GM18867 (cell line): ENCODE measurements around the gene IL21R.
A peak's percentile ranks its signal among the peaks of the same experiment; 100 is the strongest.
"Not testable (repeated sequence)": the region's sequence is repeated elsewhere in the genome, so short reads cannot be mapped to it uniquely, and the experiment has no call there.

Experiments used
- ATAC-seq: cut with Tn5 transposase; IDR thresholded peaks from one replicate; pipeline ENCODE4 v1.9.1; 2021; ENCODE audit warnings: mild to moderate bottlenecking, moderate library complexity; ENCODE audit not compliant: unreplicated experiment

IL21R gene

GRCh38 chr16:27441276-27441675 lies 39.3 kb downstream of the IL21R start:
- ATAC-seq: no peak

DNA sequence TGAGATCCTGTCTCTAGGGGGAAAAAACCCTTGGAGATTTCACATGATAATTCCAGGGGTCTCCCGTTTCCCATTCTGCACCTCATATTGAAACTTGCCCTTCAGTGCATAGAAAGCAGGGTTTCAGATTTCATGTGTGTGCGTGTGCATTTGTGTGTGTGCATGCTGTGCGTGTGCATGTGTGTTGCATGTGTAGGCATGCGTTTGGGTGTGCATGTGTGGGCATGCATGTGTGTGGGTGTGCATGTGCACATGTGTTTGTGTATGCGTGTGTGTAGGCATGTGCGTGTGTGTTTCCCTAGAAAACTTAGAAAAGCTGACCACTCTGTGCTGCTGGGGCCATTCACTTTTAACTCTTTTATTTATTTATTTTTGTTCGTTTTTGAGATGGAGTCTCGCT lies 40.0 kb downstream of the IL21R start:
- no peak for ATAC-seq

- no peak for ATAC-seq
Measured at GRCh38 chr16:27444015-27444414, 42.0 kb downstream of the IL21R start.

- no peak for ATAC-seq
Measured at GRCh38 chr16:27444470-27444869, 42.5 kb downstream of the IL21R start.

- no peak for ATAC-seq
Measured at GRCh38 chr16:27445502-27446175, 43.7 kb downstream of the IL21R start.

DNA sequence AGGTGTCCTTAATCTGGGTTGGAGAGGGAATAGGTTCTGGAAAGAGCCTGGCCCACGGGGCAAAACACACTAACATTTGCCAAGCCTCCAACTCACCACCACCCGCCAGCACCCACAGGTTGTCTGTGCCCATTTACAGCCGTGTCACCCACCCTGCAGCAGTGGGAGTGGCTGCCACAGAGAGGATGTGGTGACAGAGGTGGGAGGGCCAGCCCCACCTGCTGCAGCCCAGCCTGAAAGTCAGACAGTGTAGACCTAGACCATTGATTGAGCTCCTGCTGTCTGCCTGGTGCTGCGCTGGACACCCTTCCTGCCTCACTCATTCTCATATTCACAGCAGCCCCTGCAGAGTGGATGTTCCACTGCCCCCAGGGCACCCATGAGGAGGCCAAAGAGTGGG lies 44.7 kb downstream of the IL21R start:
- ATAC-seq: no peak

DNA sequence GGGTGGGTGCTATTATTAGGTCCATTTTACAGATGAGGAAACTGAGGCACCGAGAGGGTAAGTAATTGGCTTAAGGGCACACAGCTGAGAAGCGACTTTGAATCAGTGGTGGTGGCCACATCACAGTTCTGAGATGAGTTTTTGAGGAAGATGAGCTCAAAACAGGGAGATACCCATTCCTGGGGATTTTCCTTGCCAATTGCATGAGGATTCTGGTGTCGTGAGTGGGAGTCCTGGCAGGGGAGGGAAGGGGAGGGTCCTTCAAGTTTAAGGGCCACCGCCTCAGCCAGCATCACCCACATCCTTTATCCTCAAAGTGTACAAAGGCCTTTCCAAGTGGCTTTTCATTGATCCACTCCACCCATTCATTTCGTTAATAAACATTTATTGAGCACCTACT lies 45.3 kb downstream of the IL21R start:
- no peak for ATAC-seq

DNA sequence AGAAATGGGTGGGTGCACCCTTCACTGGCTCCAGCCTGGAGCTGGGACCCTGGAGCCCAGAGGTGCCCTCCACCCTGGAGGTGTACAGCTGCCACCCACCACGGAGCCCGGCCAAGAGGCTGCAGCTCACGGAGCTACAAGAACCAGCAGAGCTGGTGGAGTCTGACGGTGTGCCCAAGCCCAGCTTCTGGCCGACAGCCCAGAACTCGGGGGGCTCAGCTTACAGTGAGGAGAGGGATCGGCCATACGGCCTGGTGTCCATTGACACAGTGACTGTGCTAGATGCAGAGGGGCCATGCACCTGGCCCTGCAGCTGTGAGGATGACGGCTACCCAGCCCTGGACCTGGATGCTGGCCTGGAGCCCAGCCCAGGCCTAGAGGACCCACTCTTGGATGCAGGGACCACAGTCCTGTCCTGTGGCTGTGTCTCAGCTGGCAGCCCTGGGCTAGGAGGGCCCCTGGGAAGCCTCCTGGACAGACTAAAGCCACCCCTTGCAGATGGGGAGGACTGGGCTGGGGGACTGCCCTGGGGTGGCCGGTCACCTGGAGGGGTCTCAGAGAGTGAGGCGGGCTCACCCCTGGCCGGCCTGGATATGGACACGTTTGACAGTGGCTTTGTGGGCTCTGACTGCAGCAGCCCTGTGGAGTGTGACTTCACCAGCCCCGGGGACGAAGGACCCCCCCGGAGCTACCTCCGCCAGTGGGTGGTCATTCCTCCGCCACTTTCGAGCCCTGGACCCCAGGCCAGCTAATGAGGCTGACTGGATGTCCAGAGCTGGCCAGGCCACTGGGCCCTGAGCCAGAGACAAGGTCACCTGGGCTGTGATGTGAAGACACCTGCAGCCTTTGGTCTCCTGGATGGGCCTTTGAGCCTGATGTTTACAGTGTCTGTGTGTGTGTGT lies 46.8 kb downstream of the IL21R start:
- ATAC-seq: no peak

DNA sequence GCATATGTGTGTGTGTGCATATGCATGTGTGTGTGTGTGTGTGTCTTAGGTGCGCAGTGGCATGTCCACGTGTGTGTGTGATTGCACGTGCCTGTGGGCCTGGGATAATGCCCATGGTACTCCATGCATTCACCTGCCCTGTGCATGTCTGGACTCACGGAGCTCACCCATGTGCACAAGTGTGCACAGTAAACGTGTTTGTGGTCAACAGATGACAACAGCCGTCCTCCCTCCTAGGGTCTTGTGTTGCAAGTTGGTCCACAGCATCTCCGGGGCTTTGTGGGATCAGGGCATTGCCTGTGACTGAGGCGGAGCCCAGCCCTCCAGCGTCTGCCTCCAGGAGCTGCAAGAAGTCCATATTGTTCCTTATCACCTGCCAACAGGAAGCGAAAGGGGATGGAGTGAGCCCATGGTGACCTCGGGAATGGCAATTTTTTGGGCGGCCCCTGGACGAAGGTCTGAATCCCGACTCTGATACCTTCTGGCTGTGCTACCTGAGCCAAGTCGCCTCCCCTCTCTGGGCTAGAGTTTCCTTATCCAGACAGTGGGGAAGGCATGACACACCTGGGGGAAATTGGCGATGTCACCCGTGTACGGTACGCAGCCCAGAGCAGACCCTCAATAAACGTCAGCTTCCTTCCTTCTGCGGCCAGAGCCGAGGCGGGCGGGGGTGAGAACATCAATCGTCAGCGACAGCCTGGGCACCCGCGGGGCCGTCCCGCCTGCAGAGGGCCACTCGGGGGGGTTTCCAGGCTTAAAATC lies 47.6 kb downstream of the IL21R start:
- ATAC-seq: peak; percentile 37

DNA sequence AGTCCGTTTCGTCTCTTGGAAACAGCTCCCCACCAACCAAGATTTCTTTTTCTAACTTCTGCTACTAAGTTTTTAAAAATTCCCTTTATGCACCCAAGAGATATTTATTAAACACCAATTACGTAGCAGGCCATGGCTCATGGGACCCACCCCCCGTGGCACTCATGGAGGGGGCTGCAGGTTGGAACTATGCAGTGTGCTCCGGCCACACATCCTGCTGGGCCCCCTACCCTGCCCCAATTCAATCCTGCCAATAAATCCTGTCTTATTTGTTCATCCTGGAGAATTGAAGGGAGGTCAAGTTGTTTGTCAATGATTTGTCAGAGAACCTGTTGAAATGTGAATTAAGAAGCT lies 48.2 kb downstream of the IL21R start:
- no peak for ATAC-seq

DNA sequence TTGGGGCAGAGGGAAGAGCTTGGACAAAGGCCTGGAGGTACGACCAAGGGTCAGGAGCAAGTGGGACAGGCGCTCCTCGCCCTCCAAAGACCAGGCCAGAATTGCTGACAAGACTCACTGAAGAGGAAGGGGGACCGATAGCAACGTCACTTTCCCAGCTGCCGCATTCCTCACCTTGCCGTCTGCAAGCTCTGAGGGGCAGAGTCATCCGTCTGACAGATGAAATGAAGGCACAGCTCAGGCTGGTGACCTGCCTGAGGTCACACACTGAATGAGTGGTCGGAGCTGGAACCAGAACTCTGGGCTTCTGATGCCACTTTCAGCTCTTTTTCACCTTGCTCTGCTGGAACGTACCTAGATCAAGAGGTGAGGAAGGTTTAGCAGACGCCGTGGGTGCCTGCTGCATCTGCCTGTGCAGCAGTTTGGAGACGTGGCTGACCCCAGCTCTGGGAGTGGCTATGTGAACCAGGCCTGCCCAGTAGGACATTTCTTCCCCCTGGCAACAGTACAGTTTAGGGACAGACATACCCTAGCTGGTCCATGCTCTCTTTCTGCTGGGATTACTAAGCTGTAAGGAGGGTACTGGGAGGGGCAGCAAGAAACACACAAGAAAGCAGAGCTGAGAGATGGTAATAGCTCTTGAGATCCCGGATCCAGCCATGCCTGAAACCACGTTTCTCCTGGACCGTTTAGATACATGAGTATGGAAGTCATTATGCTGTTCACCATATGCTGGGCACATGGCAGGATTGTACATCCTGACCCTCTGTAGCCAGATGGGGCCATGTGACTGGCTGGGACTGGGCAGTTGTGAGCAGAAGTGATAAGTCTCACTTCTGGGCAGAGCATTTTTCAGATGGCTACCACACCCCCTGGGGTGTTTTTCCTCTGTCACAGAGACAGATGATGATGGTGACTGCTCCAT lies 50.9 kb downstream of the IL21R start:
- ATAC-seq: no peak

DNA sequence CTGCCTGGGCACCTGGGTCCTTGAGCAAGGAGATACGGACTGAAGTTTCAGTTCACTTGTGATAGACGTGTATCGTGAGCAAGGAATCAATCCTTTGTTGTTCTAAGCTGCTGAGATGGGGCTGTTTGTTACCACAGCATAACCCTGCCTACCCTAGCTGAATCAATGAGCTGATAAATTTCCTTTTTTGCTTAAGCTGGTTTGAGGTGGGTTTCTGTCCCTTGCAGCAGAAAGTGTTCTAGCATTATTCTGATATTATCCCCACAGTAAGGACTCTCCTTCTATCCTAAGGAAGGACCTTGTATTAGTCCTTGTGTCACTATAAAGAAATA lies 51.5 kb downstream of the IL21R start:
- no peak for ATAC-seq

- no peak for ATAC-seq
Measured at GRCh38 chr16:27455700-27456099, 53.7 kb downstream of the IL21R start.

DNA sequence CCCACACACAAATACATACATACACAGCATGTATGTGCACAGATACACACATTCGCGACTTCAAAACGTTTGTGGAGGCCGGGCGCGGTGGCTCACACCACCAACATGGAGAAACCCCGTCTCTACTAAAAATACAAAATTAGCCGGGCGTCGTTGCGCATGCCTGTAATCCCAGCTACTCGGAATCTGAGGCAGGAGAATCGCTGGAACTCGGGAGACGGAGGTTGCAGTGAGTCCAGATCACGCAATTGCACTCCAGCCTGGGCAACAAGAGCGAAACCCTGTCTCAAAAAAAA lies 55.6 kb downstream of the IL21R start:
- ATAC-seq: not testable (repeated sequence)

DNA sequence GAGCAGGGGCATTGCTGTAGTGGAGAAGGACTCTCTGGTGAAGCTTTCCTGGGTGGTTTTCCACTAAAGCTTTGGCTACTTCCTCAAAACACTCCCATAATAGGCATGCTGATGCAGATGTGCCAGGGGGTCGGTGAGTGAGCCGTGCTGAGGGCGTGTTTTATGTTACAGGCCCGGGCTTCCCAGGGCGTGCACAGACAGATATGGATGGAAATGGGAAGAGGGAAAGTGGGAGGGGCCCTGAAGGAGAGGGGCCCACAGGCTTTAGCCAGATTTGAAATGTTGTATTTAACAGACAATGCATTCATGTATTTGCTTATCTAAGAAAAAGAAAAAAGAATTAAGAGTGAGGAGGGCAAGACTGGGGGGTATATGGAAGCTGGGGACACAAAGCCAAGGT lies 56.3 kb downstream of the IL21R start:
- no peak for ATAC-seq

- ATAC-seq: no peak
Measured at GRCh38 chr16:27458987-27459688, 57.2 kb downstream of the IL21R start.

- ATAC-seq: no peak
Measured at GRCh38 chr16:27460213-27460612, 58.2 kb downstream of the IL21R start.

- no peak for ATAC-seq
Measured at GRCh38 chr16:27460663-27461482, 58.9 kb downstream of the IL21R start.

DNA sequence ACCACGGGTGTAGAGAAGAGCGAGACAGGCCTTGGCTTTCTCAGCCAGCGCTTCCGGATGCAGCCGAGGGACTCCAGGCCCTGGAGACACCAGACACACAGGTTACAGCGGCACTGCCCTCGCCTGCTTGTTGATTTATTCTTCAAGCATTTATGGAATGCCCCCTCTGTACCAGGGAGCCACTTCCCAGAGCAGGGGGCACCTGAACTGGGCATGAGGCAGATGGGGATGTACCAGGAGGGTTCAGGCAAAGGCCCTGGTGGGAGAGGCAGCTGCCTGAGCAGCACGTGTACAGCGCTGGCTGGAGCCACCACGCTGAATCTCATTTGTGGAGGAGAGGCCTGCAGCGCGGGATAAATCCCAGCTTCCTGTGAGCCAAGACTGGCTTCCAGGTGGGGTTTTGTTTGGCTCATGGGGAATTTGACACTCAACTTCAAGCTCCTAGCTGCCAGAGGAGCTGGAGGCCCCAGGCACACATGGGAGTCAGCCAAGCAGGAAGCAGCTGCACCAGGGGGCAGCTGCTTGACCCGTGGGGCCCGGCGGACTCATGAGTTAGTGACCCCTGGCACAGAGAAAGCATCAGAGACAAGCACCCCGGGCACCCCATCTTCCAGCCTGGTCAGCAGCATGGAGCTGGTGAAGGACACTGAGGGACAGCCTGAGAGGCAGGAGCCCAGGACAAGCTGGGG lies 59.7 kb downstream of the IL21R start:
- ATAC-seq: no peak
